ENCODE measurements around the gene NAT9.
A peak's percentile ranks its signal among the peaks of the same experiment; 100 is the strongest.

Gene NAT9

GRCh38 chr17:74776990-74777389 is 845 bp upstream of the NAT9 start:
- H3K36me3 Mint-ChIP-seq = peaks cover 24% of the 10 kb centered on the region
- no peak for ATAC-seq
- H3K4me1 Mint-ChIP-seq = peaks cover 65% of the 10 kb centered on the region
- H3K4me3 Mint-ChIP-seq = peak overlapping the region; percentile 98
- no peaks in the 10 kb centered on the region for H3K27me3 Mint-ChIP-seq
- H3K27ac Mint-ChIP-seq = peak overlapping the region; percentile 96
- H3K9me3 Mint-ChIP-seq = no peaks in the 10 kb centered on the region

GRCh38 chr17:74775409-74776043 is 619 bp downstream of the NAT9 start:
- no peaks in the 10 kb centered on the region for H3K9me3 Mint-ChIP-seq
- peak overlapping the region; percentile 96 for H3K27ac Mint-ChIP-seq
- no peaks in the 10 kb centered on the region for H3K27me3 Mint-ChIP-seq
- no peak for ATAC-seq
- H3K4me1 Mint-ChIP-seq = peaks cover 59% of the 10 kb centered on the region
- peak overlapping the region; percentile 98 for H3K4me3 Mint-ChIP-seq
- H3K36me3 Mint-ChIP-seq = peaks cover 38% of the 10 kb centered on the region

- no peak overlapping the region for H3K27ac Mint-ChIP-seq
- peaks cover 48% of the 10 kb centered on the region for H3K4me1 Mint-ChIP-seq
- H3K27me3 Mint-ChIP-seq = no peaks in the 10 kb centered on the region
- peaks cover 43% of the 10 kb centered on the region for H3K36me3 Mint-ChIP-seq
- no peaks in the 10 kb centered on the region for H3K9me3 Mint-ChIP-seq
- H3K4me3 Mint-ChIP-seq = no peak overlapping the region
- ATAC-seq = no peak
Observed at GRCh38 chr17:74773871-74774286, 2.3 kb downstream of the NAT9 start.

GRCh38 chr17:74773414-74773813 is 2.7 kb downstream of the NAT9 start:
- Mint-ChIP-seq H3K27me3 (no peaks in the 10 kb centered on the region), H3K4me3 (no peak overlapping the region), H3K4me1 (peaks cover 47% of the 10 kb centered on the region), H3K27ac (peak overlapping the region; percentile 27), H3K9me3 (no peaks in the 10 kb centered on the region), H3K36me3 (peaks cover 48% of the 10 kb centered on the region)
- ATAC-seq = no peak

DNA sequence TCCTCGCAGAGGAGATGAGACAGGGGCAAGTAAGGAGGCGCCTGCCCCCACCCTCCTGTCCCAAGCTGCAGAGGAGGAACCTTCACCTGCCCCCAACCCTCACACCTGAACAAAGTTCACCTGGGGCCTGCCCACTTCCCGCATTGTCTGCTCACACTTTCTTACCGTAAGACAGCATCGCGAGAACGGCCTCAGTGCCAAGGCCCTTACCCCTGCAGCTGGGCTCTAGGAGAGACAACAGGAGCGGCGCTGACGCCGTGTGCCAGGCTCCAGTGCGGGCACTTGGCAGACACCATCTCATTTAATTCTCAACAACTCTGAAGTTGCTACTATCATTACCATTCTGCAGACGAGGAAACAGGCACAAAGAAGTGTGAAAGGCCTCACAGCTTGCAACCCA is 4.1 kb downstream of the NAT9 start:
- peak overlapping the region; percentile 27 for H3K27ac Mint-ChIP-seq
- peaks cover 50% of the 10 kb centered on the region for H3K36me3 Mint-ChIP-seq
- H3K4me3 Mint-ChIP-seq = no peak overlapping the region
- ATAC-seq = no peak
- H3K9me3 Mint-ChIP-seq = no peaks in the 10 kb centered on the region
- peaks cover 43% of the 10 kb centered on the region for H3K4me1 Mint-ChIP-seq
- H3K27me3 Mint-ChIP-seq = no peaks in the 10 kb centered on the region

DNA sequence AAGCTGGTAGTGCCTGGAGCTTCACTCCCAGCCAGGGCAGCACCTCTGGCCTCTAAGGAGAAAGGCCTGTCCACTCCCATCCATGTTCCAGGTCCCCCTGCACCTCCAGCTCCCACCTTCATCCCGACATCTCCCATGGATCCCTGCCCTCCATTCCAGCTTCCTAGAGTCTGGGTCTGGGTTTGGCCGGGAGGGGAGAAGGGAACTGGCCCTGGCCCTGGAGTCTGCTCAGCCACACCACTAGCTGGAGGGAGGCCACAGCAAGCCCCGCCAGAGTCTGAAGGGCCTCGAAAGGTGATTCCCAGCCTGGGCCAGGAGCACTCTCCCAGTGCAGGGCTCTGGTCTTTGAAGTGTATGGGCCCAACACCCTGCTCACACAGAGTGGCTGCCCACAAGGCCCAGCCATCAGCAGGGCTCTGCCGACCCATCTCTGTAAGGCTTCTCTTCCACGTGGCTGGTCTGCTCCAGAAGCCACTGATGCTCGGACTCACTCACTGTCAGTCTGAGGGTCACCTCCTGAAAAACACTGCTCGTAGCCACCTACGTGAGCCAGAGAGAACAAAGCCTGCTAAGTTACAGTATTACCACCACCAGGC is 4.7 kb downstream of the NAT9 start:
- peaks cover 37% of the 10 kb centered on the region for H3K4me1 Mint-ChIP-seq
- peaks cover 55% of the 10 kb centered on the region for H3K36me3 Mint-ChIP-seq
- no peaks in the 10 kb centered on the region for H3K9me3 Mint-ChIP-seq
- no peak overlapping the region for H3K4me3 Mint-ChIP-seq
- no peak overlapping the region for H3K27ac Mint-ChIP-seq
- no peaks in the 10 kb centered on the region for H3K27me3 Mint-ChIP-seq
- ATAC-seq = no peak

DNA sequence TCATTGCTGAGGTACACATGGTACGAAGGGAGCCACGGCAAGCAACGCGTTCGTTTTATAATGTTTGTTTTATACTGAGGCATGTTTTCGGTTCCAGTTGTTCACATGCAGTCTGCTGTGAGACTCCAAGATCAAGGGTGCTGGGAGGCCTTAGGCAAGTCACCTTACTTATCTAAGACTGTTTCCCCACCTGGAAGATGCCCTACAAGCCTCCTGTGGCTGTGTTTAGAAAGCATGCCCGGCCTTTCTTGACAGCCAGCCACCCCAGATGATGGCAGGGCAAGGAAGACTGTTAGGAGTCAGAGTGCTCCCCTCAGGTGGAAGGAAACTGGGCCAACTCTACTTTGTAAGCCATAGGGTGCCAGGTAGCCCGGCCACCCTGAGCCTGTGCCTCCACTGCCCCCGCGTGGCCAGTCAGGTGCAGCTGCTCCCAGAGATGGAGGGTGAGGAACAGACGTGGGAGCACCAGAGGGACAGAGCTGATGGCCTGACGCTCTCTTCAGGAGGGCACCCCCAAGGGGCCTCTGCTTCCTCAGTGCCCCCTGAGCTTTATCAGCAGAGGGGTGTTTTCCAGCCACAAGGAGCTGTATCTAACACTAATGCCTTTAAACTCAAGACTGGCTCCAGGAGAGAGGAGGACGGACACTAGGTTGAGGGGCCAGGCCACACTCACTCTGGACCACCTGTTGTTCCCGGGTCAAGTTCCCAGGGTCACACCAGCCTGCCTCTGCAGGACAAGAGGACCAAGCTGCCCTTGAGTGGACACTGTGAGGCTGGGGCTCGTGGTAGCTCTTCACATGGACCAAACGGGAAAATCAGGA is 5.4 kb downstream of the NAT9 start:
- H3K9me3 Mint-ChIP-seq = no peaks in the 10 kb centered on the region
- H3K4me1 Mint-ChIP-seq = peaks cover 30% of the 10 kb centered on the region
- peak; percentile 83 for ATAC-seq
- H3K4me3 Mint-ChIP-seq = no peak overlapping the region
- no peaks in the 10 kb centered on the region for H3K27me3 Mint-ChIP-seq
- H3K27ac Mint-ChIP-seq = peak overlapping the region; percentile 61
- peaks cover 50% of the 10 kb centered on the region for H3K36me3 Mint-ChIP-seq

DNA sequence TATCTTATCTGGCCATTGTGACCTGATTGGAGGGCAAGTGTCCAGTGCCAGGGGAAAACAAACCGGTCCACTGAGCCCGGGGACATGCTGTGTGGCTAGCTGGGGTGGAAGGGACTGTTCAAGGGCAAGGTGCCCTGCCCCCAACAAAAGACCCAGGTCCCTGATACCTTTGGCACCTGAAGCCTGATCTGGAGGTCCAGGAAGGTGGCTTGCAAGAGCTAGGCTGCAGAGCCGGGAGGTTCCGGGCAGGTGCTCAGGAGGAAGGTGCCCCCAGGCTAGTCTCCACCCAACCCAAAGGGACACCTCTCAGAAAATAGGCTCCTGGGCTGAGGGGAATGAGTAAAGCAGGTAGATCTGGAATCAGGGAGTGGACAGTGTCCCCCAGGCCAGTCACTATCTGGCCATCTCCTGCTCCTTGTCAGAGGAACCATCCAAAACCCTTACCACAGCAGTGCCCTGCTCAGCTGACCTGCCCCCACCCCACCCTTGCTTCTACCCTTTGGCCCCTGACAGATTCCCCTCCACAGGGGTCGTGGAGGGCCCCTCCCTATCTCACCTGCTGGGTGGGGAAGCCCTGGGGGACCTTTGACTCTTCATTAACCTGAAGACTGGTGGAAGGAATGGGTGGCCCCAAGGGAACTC is 6.2 kb downstream of the NAT9 start:
- Mint-ChIP-seq H3K27ac (peak overlapping the region; percentile 61), H3K36me3 (peaks cover 46% of the 10 kb centered on the region), H3K27me3 (no peaks in the 10 kb centered on the region), H3K4me1 (peaks cover 24% of the 10 kb centered on the region), H3K4me3 (no peak overlapping the region), H3K9me3 (no peaks in the 10 kb centered on the region)
- ATAC-seq = peak; percentile 10

DNA sequence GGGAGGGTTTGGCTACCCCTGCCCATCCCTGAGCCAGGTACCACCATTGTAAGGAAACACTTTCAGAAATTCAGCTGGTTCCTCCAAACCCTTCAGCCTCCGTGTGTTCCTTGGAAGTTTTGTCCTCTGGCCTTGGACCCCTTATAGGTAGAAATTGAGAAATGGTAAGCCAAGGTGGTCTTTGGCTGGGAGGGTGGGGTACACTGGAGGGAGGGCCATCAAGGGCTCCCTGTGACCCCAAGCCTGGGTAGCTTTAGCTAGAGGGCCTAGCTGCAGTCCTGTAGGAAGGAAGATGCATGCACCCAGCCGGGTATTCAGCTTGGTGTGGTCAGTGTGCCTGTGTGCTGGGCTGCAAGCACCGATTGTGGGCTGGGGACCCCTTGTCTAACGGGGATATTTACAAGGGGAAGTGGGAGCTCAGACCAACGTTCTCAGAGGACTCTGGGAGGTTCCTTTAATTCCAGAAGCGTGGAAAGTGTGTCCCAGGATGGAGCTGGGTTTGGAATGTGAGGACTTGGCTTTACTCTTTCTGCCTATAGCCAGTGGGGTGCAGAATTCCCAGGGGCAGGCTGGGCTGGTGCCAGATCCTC is 6.8 kb downstream of the NAT9 start:
- no peaks in the 10 kb centered on the region for H3K27me3 Mint-ChIP-seq
- peak overlapping the region; percentile 61 for H3K27ac Mint-ChIP-seq
- H3K4me3 Mint-ChIP-seq = no peak overlapping the region
- peaks cover 46% of the 10 kb centered on the region for H3K36me3 Mint-ChIP-seq
- H3K4me1 Mint-ChIP-seq = peaks cover 24% of the 10 kb centered on the region
- no peaks in the 10 kb centered on the region for H3K9me3 Mint-ChIP-seq
- no peak for ATAC-seq

DNA sequence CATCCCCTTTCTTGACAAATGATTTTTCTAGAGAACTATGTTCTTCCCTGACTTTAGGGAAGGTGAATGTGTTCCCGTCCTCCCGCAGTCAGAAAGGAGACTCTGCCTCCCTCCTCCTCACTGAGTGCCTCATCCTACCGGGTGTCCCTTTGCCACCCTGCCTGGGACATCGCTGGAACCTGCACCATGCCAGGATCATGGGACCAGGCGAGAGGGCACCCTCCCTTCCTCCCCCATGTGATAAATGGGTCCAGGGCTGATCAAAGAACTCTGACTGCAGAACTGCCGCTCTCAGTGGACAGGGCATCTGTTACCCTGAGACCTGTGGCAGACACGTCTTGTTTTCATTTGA is 7.4 kb downstream of the NAT9 start:
- Mint-ChIP-seq H3K27me3 (no peaks in the 10 kb centered on the region), H3K36me3 (peaks cover 46% of the 10 kb centered on the region), H3K4me1 (peaks cover 24% of the 10 kb centered on the region), H3K9me3 (no peaks in the 10 kb centered on the region), H3K27ac (peak overlapping the region; percentile 11), H3K4me3 (no peak overlapping the region)
- ATAC-seq = no peak

DNA sequence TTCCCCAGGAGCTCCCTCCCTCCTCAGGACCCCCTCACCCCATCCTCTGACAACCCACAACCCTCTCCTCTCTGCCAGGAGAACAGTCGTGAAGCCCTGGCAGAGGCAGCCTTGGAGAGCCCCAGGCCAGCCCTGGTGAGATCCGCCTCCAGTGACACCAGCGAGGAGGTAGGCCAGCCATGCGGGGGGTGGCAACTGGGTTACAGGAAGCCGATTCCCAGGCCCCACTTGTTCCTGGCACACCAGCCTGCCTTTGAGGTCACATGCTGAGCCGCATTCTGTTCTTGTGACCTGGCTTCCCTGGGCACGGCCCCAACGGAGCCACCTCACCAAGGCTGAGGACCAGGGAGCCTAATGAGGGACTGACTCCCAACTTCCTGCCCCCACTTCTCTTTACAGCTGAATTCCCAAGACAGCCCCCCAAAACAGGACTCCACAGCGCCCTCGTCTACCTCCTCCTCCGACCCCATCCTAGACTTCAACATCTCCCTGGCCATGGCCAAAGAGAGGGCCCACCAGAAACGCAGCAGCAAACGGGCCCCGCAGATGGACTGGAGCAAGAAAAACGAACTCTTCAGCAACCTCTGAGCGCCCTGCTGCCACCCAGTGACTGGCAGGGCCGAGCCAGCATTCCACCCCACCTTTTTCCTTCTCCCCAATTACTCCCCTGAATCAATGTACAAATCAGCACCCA is 7.9 kb downstream of the NAT9 start:
- H3K4me3 Mint-ChIP-seq = no peak overlapping the region

DNA sequence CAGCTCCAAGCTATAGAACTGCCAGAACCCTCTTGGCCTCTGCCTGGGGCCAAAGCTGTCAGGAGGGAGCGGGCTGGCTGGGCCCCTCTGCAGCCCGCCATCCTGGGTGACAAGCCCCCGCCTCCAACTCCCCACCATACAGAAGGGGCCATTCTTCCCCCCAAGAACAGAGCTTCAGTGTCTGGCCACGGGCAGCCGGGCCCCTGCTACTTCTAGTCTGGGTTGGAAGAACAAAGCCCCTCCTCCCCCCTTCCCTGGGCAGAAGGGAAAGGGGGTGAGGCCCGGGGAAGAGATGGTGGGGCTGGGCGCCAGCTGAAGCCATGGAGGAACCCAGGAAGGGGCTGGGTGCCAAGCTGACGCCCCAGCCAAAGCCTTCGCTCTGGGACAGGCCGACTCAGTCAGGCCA is 9.0 kb downstream of the NAT9 start:
- peaks cover 24% of the 10 kb centered on the region for H3K4me1 Mint-ChIP-seq
- peak overlapping the region; percentile 11 for H3K27ac Mint-ChIP-seq
- peaks cover 32% of the 10 kb centered on the region for H3K36me3 Mint-ChIP-seq
- H3K4me3 Mint-ChIP-seq = no peak overlapping the region
- no peaks in the 10 kb centered on the region for H3K27me3 Mint-ChIP-seq
- ATAC-seq = no peak
- H3K9me3 Mint-ChIP-seq = no peaks in the 10 kb centered on the region

More for the DNA sequence above, 7.9 kb downstream of the NAT9 start:
- H3K36me3 Mint-ChIP-seq = peaks cover 43% of the 10 kb centered on the region
- no peak for ATAC-seq
- H3K27ac Mint-ChIP-seq = peak overlapping the region; percentile 11
- H3K4me1 Mint-ChIP-seq = peaks cover 28% of the 10 kb centered on the region
- H3K9me3 Mint-ChIP-seq = no peaks in the 10 kb centered on the region
- no peaks in the 10 kb centered on the region for H3K27me3 Mint-ChIP-seq

DNA sequence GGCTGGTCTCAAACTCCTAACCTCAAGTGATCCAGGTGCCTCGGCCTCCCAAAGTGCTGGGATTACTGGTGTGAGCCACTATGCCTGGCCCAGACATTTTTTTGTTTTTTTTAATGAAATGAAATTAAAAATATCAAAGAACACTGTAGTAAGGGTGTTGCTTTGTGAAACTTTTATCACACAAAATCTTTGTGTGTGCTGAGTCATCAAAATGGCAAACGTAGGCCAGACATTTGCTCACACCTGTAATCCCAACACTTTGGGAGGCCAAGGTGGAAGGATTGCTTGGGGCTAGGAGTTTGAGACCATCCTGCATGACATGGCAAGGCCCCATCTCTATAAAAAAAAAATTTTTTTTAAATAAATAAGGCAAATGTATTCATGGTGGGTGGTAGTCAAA is 9.7 kb downstream of the NAT9 start:
- peaks cover 25% of the 10 kb centered on the region for H3K36me3 Mint-ChIP-seq
- no peak overlapping the region for H3K4me3 Mint-ChIP-seq
- ATAC-seq = no peak
- H3K27me3 Mint-ChIP-seq = no peaks in the 10 kb centered on the region
- peak overlapping the region; percentile 11 for H3K27ac Mint-ChIP-seq
- H3K9me3 Mint-ChIP-seq = no peaks in the 10 kb centered on the region
- peaks cover 24% of the 10 kb centered on the region for H3K4me1 Mint-ChIP-seq

DNA sequence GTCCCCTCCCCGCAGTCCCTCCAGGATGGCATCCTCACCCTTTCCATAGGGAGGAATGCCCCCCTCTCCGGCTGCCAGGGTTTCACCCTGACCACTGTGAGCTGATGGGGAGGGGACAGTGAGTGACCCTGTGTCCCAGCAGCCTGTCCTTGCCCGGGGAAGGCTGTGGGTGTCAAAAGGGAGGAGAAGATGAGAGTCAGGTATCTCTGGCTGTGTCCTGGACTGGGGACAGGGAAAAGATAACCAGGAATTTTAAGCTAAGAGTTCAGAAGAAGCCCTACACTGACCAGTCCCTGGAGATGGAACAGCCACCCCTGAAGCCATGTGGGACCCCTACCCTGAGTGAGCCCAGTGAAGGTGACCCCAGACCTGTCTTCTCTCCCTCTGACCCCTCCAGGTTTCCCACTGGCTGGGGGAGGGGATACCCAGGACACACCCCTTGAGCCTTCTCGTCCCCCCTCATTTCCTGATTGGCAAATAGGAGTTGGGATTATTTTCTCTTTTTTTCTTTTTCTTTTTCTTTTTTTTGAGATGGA is 11.3 kb downstream of the NAT9 start:
- ATAC-seq = no peak
- Mint-ChIP-seq H3K9me3 (no peaks in the 10 kb centered on the region), H3K27ac (no peak overlapping the region), H3K4me3 (no peak overlapping the region), H3K36me3 (peaks cover 17% of the 10 kb centered on the region), H3K27me3 (no peaks in the 10 kb centered on the region), H3K4me1 (peaks cover 21% of the 10 kb centered on the region)
